Measurements from ENCODE around the gene CTSZ.

DNA sequence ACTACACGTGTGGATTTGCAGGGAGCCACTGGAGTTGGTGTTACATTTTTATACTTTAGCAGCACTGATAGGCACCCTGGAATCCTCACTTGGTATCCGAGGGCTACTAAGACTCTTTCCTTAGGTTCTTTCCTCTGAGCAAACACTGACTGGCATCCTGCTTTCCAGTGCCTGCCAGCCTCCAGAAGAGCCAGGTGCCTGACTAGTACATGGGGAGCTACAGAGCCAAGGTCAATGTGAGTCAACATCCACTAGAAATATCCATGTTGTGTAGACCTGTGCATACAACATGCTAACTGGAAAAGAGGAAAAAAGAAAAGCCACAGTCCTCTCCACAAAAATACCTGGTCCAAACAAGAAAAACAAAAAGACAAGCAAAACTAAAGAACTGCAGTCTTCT is 18.0 kb upstream of the CTSZ start:
- TF ChIP-seq, protein P1, sequence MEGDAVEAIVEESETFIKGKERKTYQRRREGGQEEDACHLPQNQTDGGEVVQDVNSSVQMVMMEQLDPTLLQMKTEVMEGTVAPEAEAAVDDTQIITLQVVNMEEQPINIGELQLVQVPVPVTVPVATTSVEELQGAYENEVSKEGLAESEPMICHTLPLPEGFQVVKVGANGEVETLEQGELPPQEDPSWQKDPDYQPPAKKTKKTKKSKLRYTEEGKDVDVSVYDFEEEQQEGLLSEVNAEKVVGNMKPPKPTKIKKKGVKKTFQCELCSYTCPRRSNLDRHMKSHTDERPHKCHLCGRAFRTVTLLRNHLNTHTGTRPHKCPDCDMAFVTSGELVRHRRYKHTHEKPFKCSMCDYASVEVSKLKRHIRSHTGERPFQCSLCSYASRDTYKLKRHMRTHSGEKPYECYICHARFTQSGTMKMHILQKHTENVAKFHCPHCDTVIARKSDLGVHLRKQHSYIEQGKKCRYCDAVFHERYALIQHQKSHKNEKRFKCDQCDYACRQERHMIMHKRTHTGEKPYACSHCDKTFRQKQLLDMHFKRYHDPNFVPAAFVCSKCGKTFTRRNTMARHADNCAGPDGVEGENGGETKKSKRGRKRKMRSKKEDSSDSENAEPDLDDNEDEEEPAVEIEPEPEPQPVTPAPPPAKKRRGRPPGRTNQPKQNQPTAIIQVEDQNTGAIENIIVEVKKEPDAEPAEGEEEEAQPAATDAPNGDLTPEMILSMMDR (IDR thresholded peaks at IDR 0.05): no peak
- no peak for TF ChIP-seq ZFX (IDR thresholded peaks at IDR 0.05; ENCODE audit: borderline replicate concordance)
